ENCODE data around the gene RPUSD2.

RPUSD2 gene

GRCh38 chr15:40569129-40569953 is at the start of gene RPUSD2:
Gene RPUSD2, plus strand, starts transcription at chr15:40569299. Its CDS starts 39 bp downstream, at chr15:40569338.
- DNase-seq = peak; percentile 91

DNA sequence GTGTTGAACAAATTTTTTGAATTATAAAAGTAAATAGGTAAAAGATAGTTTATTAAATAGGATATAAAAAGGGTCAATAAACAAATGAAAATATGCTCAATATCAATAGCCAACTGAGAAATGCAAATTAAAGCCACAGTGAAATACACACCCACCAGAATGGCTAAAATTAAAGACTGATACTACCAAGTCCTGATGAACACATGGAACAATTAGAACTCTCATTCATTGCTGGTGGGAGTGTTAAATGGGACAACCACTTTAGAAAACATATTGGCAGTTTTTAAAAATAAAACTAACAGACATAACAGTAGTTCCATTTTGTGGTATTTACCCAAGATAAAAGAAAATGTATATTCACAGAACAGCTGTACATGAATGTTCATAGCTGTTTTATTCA is 45.5 kb upstream of the RPUSD2 start:
- DNase-seq = no peak

DNA sequence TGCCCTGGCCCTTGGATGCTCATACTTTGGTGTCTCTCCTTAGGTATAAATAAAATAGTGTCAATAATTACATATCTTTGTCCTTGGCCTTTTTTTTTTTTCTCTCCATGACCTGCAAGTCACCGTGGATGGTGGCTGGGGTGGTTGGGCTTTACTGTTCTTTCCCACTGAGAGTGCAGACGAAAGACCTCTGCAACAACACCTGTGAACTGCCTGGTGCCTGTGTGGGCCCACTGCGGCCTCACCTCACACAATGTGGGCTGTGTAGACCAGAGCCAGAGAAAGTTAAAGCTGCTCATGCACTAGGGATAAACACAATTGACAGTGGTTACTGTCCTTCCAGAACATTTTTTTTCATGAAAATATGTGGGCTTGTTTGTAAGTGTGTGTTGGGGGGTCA is 43.2 kb upstream of the RPUSD2 start:
- no peak for DNase-seq

DNA sequence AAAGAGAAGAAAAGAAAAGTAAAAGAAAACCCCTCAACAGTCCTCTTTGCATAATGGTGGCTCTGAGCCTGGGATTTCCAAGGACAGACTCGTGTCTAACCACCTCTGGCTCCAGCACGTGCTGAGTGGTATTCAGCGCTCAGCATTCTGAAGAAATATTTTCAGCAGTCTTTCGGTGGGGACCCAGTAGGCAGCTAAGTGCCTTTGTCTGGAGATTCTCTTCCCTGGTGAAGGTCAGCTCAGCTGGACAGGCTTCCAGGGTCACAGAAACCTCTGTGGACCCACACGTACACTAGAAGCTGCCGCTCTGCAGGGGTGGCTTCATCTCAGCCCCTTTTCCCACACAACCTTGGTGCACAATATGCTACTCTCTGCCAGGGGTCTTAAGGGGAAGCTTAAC is 40.3 kb upstream of the RPUSD2 start:
- no peak for DNase-seq

DNA sequence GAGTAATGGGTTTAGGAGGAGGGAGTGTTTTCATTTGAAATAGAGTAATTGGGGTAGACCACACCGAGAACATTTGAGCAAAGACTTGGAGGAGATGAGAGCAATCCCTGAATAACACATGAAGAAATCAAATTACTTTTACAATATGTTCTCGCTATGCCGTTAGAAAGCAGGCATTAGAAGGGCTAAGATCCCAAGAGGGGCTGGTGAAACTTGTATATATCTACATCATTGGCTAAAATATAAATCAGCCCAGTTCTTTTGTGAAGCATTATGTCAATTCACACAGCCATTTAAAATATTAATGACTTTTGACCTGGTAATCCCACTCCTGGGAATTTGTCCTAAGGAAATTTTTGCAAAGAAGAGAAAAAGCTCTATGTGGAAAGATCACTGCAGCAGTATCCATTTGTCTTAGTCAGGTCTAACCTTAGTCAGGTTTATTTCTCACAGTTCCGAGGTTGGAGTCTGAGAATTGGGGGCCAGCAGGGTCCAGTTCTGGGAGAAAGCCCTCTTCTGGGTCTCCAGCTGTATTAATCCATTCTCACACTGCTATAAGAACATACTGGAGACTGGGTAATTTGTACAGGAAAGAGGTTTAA is 35.2 kb upstream of the RPUSD2 start:
- no peak for DNase-seq

- no peak for DNase-seq
Measured at GRCh38 chr15:40534371-40534770, 34.7 kb upstream of the RPUSD2 start.

GRCh38 chr15:40536501-40536900 is 32.6 kb upstream of the RPUSD2 start:
- DNase-seq = no peak

- no peak for DNase-seq
Measured at GRCh38 chr15:40538976-40539375, 30.1 kb upstream of the RPUSD2 start.

DNA sequence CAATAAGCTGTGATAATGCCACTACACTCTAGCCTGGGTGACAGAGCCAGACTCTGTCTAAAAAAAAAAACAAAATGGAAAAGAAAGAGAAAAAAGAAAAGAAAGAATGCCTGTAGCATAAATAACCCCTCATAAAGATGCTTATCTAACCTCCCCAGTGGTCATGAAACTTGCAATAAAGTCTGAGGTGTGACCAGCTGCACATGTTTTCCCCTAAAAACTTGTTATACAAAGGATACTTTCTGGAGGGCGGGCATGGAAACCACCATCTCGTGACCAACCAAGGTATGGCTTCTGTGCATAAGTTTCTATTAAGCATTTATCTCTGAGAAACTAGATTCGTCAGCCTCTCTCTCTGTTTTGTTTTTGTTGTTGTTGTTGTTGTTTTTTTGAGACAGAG is 26.0 kb upstream of the RPUSD2 start:
- no peak for DNase-seq

GRCh38 chr15:40543631-40544294 is 25.3 kb upstream of the RPUSD2 start:
- no peak for DNase-seq

- DNase-seq = no peak
Measured at GRCh38 chr15:40545457-40545856, 23.6 kb upstream of the RPUSD2 start.

GRCh38 chr15:40548610-40549009 is 20.5 kb upstream of the RPUSD2 start:
- DNase-seq = no peak

GRCh38 chr15:40549894-40550293 is 19.2 kb upstream of the RPUSD2 start:
- no peak for DNase-seq

DNA sequence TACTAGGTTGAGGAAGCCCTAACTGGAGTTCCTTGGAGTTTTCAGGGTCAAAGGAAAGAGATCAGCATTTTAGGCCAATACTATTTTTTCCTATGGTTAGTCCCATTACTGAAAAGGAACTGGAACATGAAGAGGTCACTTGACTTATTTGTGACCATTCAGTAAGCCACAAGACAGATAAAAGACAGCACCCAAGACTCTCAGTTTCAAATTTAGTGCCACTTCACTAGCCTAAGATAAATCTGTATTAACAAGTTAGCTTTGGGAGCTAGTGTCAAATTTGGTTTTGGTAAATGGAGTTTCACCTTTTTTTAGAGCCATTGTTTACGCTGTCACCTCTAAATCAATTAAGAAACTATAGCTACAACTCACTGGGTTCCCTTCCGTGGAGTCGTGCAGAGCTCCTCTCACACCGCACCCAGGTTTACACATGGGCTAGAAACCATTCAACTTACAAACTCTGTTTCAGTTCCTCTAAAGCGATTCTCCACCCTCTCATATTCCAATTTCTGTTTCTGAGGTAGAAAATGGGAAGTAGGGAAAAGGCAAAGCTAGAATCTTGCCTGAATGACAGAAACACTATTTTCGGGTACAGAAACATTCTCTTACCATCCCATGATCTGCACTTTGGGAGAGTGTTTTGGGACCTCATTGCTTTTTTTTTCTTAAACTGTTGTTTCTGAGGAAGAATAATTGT is 18.6 kb upstream of the RPUSD2 start:
- no peak for DNase-seq

DNA sequence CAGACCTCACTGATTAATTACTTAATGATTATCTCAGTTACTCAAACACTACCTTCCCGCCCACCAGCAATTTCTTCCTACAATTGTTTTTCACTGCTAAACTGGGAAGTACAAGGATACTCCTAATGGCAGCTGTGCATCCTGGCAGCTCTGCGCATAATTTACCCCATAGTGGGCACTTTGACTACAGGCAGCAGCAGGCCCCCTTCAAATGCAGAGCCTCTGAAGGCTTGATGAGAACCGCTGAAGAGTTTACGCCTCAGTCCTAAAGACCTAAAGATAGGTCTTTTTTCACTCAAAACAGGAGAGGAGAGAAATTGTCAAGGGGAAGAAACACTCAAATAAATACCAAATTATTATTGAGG is 15.0 kb upstream of the RPUSD2 start:
- DNase-seq = no peak

GRCh38 chr15:40555876-40556275 is 13.2 kb upstream of the RPUSD2 start:
- no peak for DNase-seq

GRCh38 chr15:40558952-40559742 is 10.0 kb upstream of the RPUSD2 start:
- DNase-seq = no peak

DNA sequence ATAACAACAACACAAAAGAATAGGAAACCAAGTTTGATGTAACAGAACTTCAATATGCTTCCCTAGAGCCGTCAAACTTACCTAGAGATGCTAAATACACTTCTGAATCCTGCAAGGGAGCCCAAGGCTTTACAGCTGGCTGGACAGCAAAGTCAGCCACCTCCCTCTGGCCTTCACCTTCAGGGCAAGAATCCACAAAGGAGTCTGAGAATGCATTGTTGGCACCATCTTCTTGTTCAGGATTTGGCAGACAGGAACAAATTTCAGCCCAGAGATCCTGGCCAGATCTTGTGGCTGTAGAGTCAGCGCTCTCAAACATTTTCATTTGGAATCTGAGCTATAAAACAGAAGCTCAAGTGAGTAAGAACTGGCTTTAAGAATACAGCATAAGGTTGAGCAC is 6.4 kb upstream of the RPUSD2 start:
- no peak for DNase-seq

DNA sequence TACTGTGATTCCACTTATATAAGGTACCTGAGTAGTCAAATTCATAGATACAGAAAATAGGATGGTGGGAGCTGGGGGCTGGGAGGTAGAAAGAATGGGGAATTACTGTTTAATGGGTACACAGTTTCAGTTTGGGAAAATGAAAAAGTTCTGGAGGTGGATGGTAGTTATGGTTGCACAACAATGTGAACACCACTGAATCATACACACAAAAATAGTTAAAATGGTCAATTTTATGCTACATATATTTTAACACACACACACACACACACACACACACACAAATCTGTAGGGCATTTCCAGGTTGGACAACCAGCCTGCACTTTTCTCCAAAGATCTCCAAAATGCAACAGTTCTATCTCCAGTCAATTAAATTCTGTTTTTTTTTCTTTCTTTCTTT is 5.7 kb upstream of the RPUSD2 start:
- no peak for DNase-seq

- peak; percentile 90 for DNase-seq
Measured at GRCh38 chr15:40564591-40565332, 4.3 kb upstream of the RPUSD2 start, which contains the start of gene CCDC32. Gene CCDC32, minus strand, starts transcription at chr15:40565042. Its CDS starts 2,027 bp downstream, at chr15:40563015.

GRCh38 chr15:40565333-40566238 is 3.5 kb upstream of the RPUSD2 start:
- DNase-seq = no peak

All from activated CD4-positive, alpha-beta T cell treated with anti-CD3 and anti-CD28 coated beads, Interleukin-2, amount 50 U/mL, for 1 hour (primary cell).